ENCODE results near the gene JAML. TPM values are rescaled to one million over a fixed set of nuclear protein-coding genes. Genes with fewer than 3 reads are reported as not detected.

The JAML gene
- polyA plus RNA-seq, 1 donor (not counting 4 experiments of a cell fraction or from before 2014, with no cell fraction given): 0.01 TPM

GRCh38 chr11:118154641-118155040 is 70.2 kb downstream of the JAML start:
- H3K27me3 ChIP-seq (ENCODE audit: control insufficient read depth, extremely low read depth, insufficient read depth, low read length): peaks cover 13% of the 10 kb centered on the region
- no peak for FAIRE-seq

GRCh38 chr11:118153976-118154375 is 70.8 kb downstream of the JAML start:
- no peak for TF ChIP-seq CTCF (optimal IDR thresholded peaks at IDR 0.05 in 1 of 3, IDR thresholded peaks at IDR 0.05 in 1 of 3, conservative IDR thresholded peaks at IDR 0.05 in 1 of 3; ENCODE audit: extremely low read depth in 1 of 3, insufficient read depth in 2 of 3, low read length in 3 of 3)
- TF ChIP-seq EZH2 (IDR thresholded peaks at IDR 0.05; ENCODE audit: low read length): no peak
- Histone ChIP-seq H3K4me1 (ENCODE audit: control insufficient read depth, extremely low read depth, insufficient read depth, low read length) (peaks cover 14% of the 10 kb centered on the region), H3K36me3 (ENCODE audit: control insufficient read depth in 2 of 2, extremely low read depth in 1 of 2, insufficient read depth in 2 of 2, low read length in 2 of 2) (no peaks in the 10 kb centered on the region), H2AFZ (ENCODE audit: control insufficient read depth, low read length) (no peak overlapping the region), H3K4me2 (ENCODE audit: control insufficient read depth, extremely low read depth, insufficient read depth, low read depth, low read length) (no peak overlapping the region), H3K4me3 (ENCODE audit: control insufficient read depth in 2 of 3, extremely low read depth in 1 of 3, insufficient read depth in 2 of 3, low read depth in 1 of 3, low read length in 3 of 3) (no peak overlapping the region), H4K20me1 (ENCODE audit: control insufficient read depth, extremely low read depth, insufficient read depth, low read length) (no peaks in the 10 kb centered on the region), H3K9ac (ENCODE audit: control insufficient read depth, extremely low read depth, insufficient read depth, low read length) (no peak overlapping the region), H3K27ac (ENCODE audit: control insufficient read depth, insufficient read depth, low read length) (no peak overlapping the region), H3K9me1 (ENCODE audit: control insufficient read depth, extremely low read depth, insufficient read depth, low read length) (no peaks in the 10 kb centered on the region), H3K79me2 (ENCODE audit: control insufficient read depth, insufficient read depth, low read length) (no peaks in the 10 kb centered on the region), H3K27me3 (ENCODE audit: control insufficient read depth, extremely low read depth, insufficient read depth, low read length) (peaks cover 13% of the 10 kb centered on the region), H3K9me3 (ENCODE audit: control insufficient read depth, low read depth, low read length) (no peaks in the 10 kb centered on the region)
- dilution Hi-C loops (cut with MboI; ENCODE audit: extremely low pct_ligation_motif_present, low sequenced_read_pairs): no loop called here
- FAIRE-seq (no peak), DNase-seq (ENCODE audit: low read depth, low spot score) (no peak)

More at GRCh38 chr11:118154641-118155040, 70.2 kb downstream of the JAML start:
- Histone ChIP-seq H3K9ac (ENCODE audit: control insufficient read depth, extremely low read depth, insufficient read depth, low read length) (no peak overlapping the region), H3K79me2 (ENCODE audit: control insufficient read depth, insufficient read depth, low read length) (no peaks in the 10 kb centered on the region), H2AFZ (ENCODE audit: control insufficient read depth, low read length) (no peak overlapping the region), H3K9me1 (ENCODE audit: control insufficient read depth, extremely low read depth, insufficient read depth, low read length) (no peaks in the 10 kb centered on the region), H3K27ac (ENCODE audit: control insufficient read depth, insufficient read depth, low read length) (no peak overlapping the region), H3K4me2 (ENCODE audit: control insufficient read depth, extremely low read depth, insufficient read depth, low read depth, low read length) (no peak overlapping the region), H4K20me1 (ENCODE audit: control insufficient read depth, extremely low read depth, insufficient read depth, low read length) (no peaks in the 10 kb centered on the region), H3K4me3 (ENCODE audit: control insufficient read depth in 2 of 3, extremely low read depth in 1 of 3, insufficient read depth in 2 of 3, low read depth in 1 of 3, low read length in 3 of 3) (no peak overlapping the region), H3K36me3 (ENCODE audit: control insufficient read depth in 2 of 2, extremely low read depth in 1 of 2, insufficient read depth in 2 of 2, low read length in 2 of 2) (no peaks in the 10 kb centered on the region), H3K9me3 (ENCODE audit: control insufficient read depth, low read depth, low read length) (no peaks in the 10 kb centered on the region), H3K4me1 (ENCODE audit: control insufficient read depth, extremely low read depth, insufficient read depth, low read length) (peaks cover 11% of the 10 kb centered on the region)
- DNase-seq (ENCODE audit: low read depth, low spot score): no peak
- TF ChIP-seq CTCF (optimal IDR thresholded peaks at IDR 0.05 in 1 of 3, IDR thresholded peaks at IDR 0.05 in 1 of 3, conservative IDR thresholded peaks at IDR 0.05 in 1 of 3; ENCODE audit: extremely low read depth in 1 of 3, insufficient read depth in 2 of 3, low read length in 3 of 3) (no peak), EZH2 (IDR thresholded peaks at IDR 0.05; ENCODE audit: low read length) (no peak)
- dilution Hi-C loops (cut with MboI; ENCODE audit: extremely low pct_ligation_motif_present, low sequenced_read_pairs): no loop called here
